Measurements from ENCODE around the gene TMEM221. TPM values are rescaled to one million over a fixed set of nuclear protein-coding genes. Genes with fewer than 3 reads are reported as not detected.

TMEM221 gene
- total and polyA plus RNA-seq, 2 donors from 2014 or later = 0.13 TPM; not detected in 1

- H3K9ac ChIP-seq (ENCODE audit: low read length in 3 of 3) = no peak overlapping the region
Observed at GRCh38 chr19:17389957-17390664, 58.4 kb downstream of the TMEM221 start.

GRCh38 chr19:17389288-17389687, 59.2 kb downstream of the TMEM221 start:
- no peak overlapping the region for H3K9ac ChIP-seq (ENCODE audit: low read length in 3 of 3)
- H3K27me3 ChIP-seq (ENCODE audit: control insufficient read depth, insufficient read depth, low read length) = no peaks in the 10 kb centered on the region
- no peak overlapping the region for H3K27ac ChIP-seq (ENCODE audit: low read depth in 2 of 2, low read length in 2 of 2)
- TF ChIP-seq CTCF (IDR thresholded peaks at IDR 0.05; ENCODE audit: borderline replicate concordance, extremely low read depth, insufficient read depth) = no peak
- no peak overlapping the region for H3K4me3 ChIP-seq (ENCODE audit: low read length in 3 of 3)
- H3K9me3 ChIP-seq (ENCODE audit: control insufficient read depth in 2 of 3, insufficient read depth in 1 of 3, low read length in 3 of 3) = no peaks in the 10 kb centered on the region
- H3K4me1 ChIP-seq (ENCODE audit: control insufficient read depth in 2 of 3, insufficient read depth in 2 of 3, low read depth in 1 of 3, low read length in 3 of 3) = peaks cover 0 to 9% (median 4%) of the 10 kb centered on the region in 3 donors
- H3K36me3 ChIP-seq (ENCODE audit: control insufficient read depth in 2 of 3, insufficient read depth in 3 of 3, low read length in 3 of 3) = no peaks in the 10 kb centered on the region
- no peak for FAIRE-seq
- intact Hi-C loops (cut with DNase I) = no loop called here
- no peak for DNase-seq

More at GRCh38 chr19:17389957-17390664, 58.4 kb downstream of the TMEM221 start:
- H3K27ac ChIP-seq (ENCODE audit: low read depth in 2 of 2, low read length in 2 of 2) = no peak overlapping the region
- H3K27me3 ChIP-seq (ENCODE audit: control insufficient read depth, insufficient read depth, low read length) = no peaks in the 10 kb centered on the region
- DNase-seq = no peak
- intact Hi-C loops (cut with DNase I) = no loop called here
- no peaks in the 10 kb centered on the region for H3K36me3 ChIP-seq (ENCODE audit: control insufficient read depth in 2 of 3, insufficient read depth in 3 of 3, low read length in 3 of 3)
- peak overlapping the region; percentile 47 to 54 (median 52) for H3K4me3 ChIP-seq (ENCODE audit: low read length in 3 of 3)
- no peak for TF ChIP-seq CTCF (IDR thresholded peaks at IDR 0.05; ENCODE audit: borderline replicate concordance, extremely low read depth, insufficient read depth)
- FAIRE-seq = no peak
- H3K9me3 ChIP-seq (ENCODE audit: control insufficient read depth in 2 of 3, insufficient read depth in 1 of 3, low read length in 3 of 3) = no peaks in the 10 kb centered on the region
- peaks cover 0 to 9% (median 4%) of the 10 kb centered on the region in 3 donors for H3K4me1 ChIP-seq (ENCODE audit: control insufficient read depth in 2 of 3, insufficient read depth in 2 of 3, low read depth in 1 of 3, low read length in 3 of 3)

- peaks cover 0 to 3% (median 0%) of the 10 kb centered on the region in 3 donors for H3K4me1 ChIP-seq (ENCODE audit: control insufficient read depth in 2 of 3, insufficient read depth in 2 of 3, low read depth in 1 of 3, low read length in 3 of 3)
- no peaks in the 10 kb centered on the region for H3K27me3 ChIP-seq (ENCODE audit: control insufficient read depth, insufficient read depth, low read length)
- H3K9ac ChIP-seq (ENCODE audit: low read length in 3 of 3) = no peak overlapping the region
- DNase-seq (peak; percentile 77 to 89 (median 88)), FAIRE-seq (no peak)
- no peak overlapping the region for H3K27ac ChIP-seq (ENCODE audit: low read depth in 2 of 2, low read length in 2 of 2)
- no peaks in the 10 kb centered on the region for H3K36me3 ChIP-seq (ENCODE audit: control insufficient read depth in 2 of 3, insufficient read depth in 3 of 3, low read length in 3 of 3)
- H3K9me3 ChIP-seq (ENCODE audit: control insufficient read depth in 2 of 3, insufficient read depth in 1 of 3, low read length in 3 of 3) = no peaks in the 10 kb centered on the region
- H3K4me3 ChIP-seq (ENCODE audit: low read length in 3 of 3) = no peak overlapping the region
- intact Hi-C loops (cut with DNase I) = no loop called here
- TF ChIP-seq CTCF (IDR thresholded peaks at IDR 0.05; ENCODE audit: borderline replicate concordance, extremely low read depth, insufficient read depth) = peak; percentile 80
Observed at GRCh38 chr19:17385878-17386611, 62.4 kb downstream of the TMEM221 start.

Other genes with a start within 250 kb of the TMEM221 start
- gene USE1, start 233.3 kb downstream of the TMEM221 start, total RNA-seq = 26.0 TPM
- gene USE1, start 233.3 kb downstream of the TMEM221 start, polyA plus RNA-seq (ENCODE audit: insufficient read depth, low read depth, low replicate concordance) = 52.6 TPM
- gene OCEL1, start 222.4 kb downstream of the TMEM221 start, total RNA-seq = 35.3 TPM
- 80.1 TPM for gene OCEL1, start 222.4 kb downstream of the TMEM221 start, polyA plus RNA-seq (ENCODE audit: insufficient read depth, low read depth, low replicate concordance)
- 46.8 TPM for gene NR2F6, start 202.7 kb downstream of the TMEM221 start, total RNA-seq
- 60.2 TPM for gene NR2F6, start 202.7 kb downstream of the TMEM221 start, polyA plus RNA-seq (ENCODE audit: insufficient read depth, low read depth, low replicate concordance)
- gene USHBP1, start 183.9 kb downstream of the TMEM221 start, total RNA-seq = 8.9 TPM
- 7.2 TPM for gene USHBP1, start 183.9 kb downstream of the TMEM221 start, polyA plus RNA-seq (ENCODE audit: insufficient read depth, low read depth, low replicate concordance)
- gene BABAM1, start 181.2 kb downstream of the TMEM221 start, total RNA-seq = 69.4 TPM
- 105 TPM for gene BABAM1, start 181.2 kb downstream of the TMEM221 start, polyA plus RNA-seq (ENCODE audit: insufficient read depth, low read depth, low replicate concordance)
- gene ANKLE1, start 166.8 kb downstream of the TMEM221 start, total RNA-seq = 0.54 TPM
- gene ANKLE1, start 166.8 kb downstream of the TMEM221 start, polyA plus RNA-seq (ENCODE audit: insufficient read depth, low read depth, low replicate concordance) = not detected
- 9.6 TPM for gene ABHD8, start 145.2 kb downstream of the TMEM221 start, total RNA-seq
- 20.0 TPM for gene ABHD8, start 145.2 kb downstream of the TMEM221 start, polyA plus RNA-seq (ENCODE audit: insufficient read depth, low read depth, low replicate concordance)
- 59.3 TPM for gene MRPL34, start 142.8 kb downstream of the TMEM221 start, total RNA-seq
- 369 TPM for gene MRPL34, start 142.8 kb downstream of the TMEM221 start, polyA plus RNA-seq (ENCODE audit: insufficient read depth, low read depth, low replicate concordance)
- gene DDA1, start 139.1 kb downstream of the TMEM221 start, total RNA-seq = 27.7 TPM
- gene DDA1, start 139.1 kb downstream of the TMEM221 start, polyA plus RNA-seq (ENCODE audit: insufficient read depth, low read depth, low replicate concordance) = 35.9 TPM
- gene ANO8, start 113.8 kb downstream of the TMEM221 start, total RNA-seq = 12.1 TPM
- gene ANO8, start 113.8 kb downstream of the TMEM221 start, polyA plus RNA-seq (ENCODE audit: insufficient read depth, low read depth, low replicate concordance) = 3.0 TPM
- 20.4 TPM for gene GTPBP3, start 111.1 kb downstream of the TMEM221 start, total RNA-seq
- gene GTPBP3, start 111.1 kb downstream of the TMEM221 start, polyA plus RNA-seq (ENCODE audit: insufficient read depth, low read depth, low replicate concordance) = 11.0 TPM
- 195 TPM for gene PLVAP, start 71.3 kb downstream of the TMEM221 start, total RNA-seq
- gene PLVAP, start 71.3 kb downstream of the TMEM221 start, polyA plus RNA-seq (ENCODE audit: insufficient read depth, low read depth, low replicate concordance) = 148 TPM
- gene CCDC194, start 54.5 kb downstream of the TMEM221 start, total RNA-seq = 0.57 TPM
- gene CCDC194, start 54.5 kb downstream of the TMEM221 start, polyA plus RNA-seq (ENCODE audit: insufficient read depth, low read depth, low replicate concordance) = not detected
- 89.6 TPM for gene BST2, start 43.0 kb downstream of the TMEM221 start, total RNA-seq
- 250 TPM for gene BST2, start 43.0 kb downstream of the TMEM221 start, polyA plus RNA-seq (ENCODE audit: insufficient read depth, low read depth, low replicate concordance)
- 57.6 TPM for gene MVB12A, start 28.6 kb downstream of the TMEM221 start, total RNA-seq
- gene MVB12A, start 28.6 kb downstream of the TMEM221 start, polyA plus RNA-seq (ENCODE audit: insufficient read depth, low read depth, low replicate concordance) = 88.3 TPM
- gene NXNL1, start 12.3 kb upstream of the TMEM221 start, total RNA-seq = not detected
- not detected for gene NXNL1, start 12.3 kb upstream of the TMEM221 start, polyA plus RNA-seq (ENCODE audit: insufficient read depth, low read depth, low replicate concordance)
- gene SLC27A1, start 21.9 kb upstream of the TMEM221 start, total RNA-seq = 21.9 TPM
- gene SLC27A1, start 21.9 kb upstream of the TMEM221 start, polyA plus RNA-seq (ENCODE audit: insufficient read depth, low read depth, low replicate concordance) = 16.9 TPM
- gene PGLS, start 63.0 kb upstream of the TMEM221 start, total RNA-seq = 75.5 TPM
- gene PGLS, start 63.0 kb upstream of the TMEM221 start, polyA plus RNA-seq (ENCODE audit: insufficient read depth, low read depth, low replicate concordance) = 105 TPM
- 66.2 TPM for gene COLGALT1, start 107.0 kb upstream of the TMEM221 start, total RNA-seq
- 23.6 TPM for gene COLGALT1, start 107.0 kb upstream of the TMEM221 start, polyA plus RNA-seq (ENCODE audit: insufficient read depth, low read depth, low replicate concordance)
- 2.2 TPM for gene UNC13A, start 239.7 kb upstream of the TMEM221 start, total RNA-seq
- 0.06 TPM for gene UNC13A, start 239.7 kb upstream of the TMEM221 start, polyA plus RNA-seq (ENCODE audit: insufficient read depth, low read depth, low replicate concordance)